Breast epithelium (tissue), 4 donors: ENCODE measurements around the gene ASAP3. TPM values are rescaled to one million over a fixed set of nuclear protein-coding genes. Genes with fewer than 3 reads are reported as not detected.
A peak's percentile ranks its signal among the peaks of the same experiment; 100 is the strongest.

Source experiments
- DNase-seq, 2 donors: peaks; one replicate each; pipeline ENCODE4 v3.0.0-alpha.2; 2019; ENCODE audit warnings: low spot score in 2 of 2
- H3K27ac ChIP-seq, 2 donors: fragments of 200-600 bp; sonication (generic) in 1 of 2; one replicate each; pipeline ENCODE4 v1.5.1; 2016 to 2019; ENCODE audit warnings: mild to moderate bottlenecking in 1 of 2
- H3K27me3 ChIP-seq, 2 donors: fragments of 200-600 bp; sonication (generic) in 1 of 2; one replicate each; pipeline versions ENCODE4 v1.5.1 to v1.6.0; 2017 to 2019; ENCODE audit warnings: control low read depth in 1 of 2, mild to moderate bottlenecking in 1 of 2
- H3K36me3 ChIP-seq: fragments of 200-600 bp; one replicate; pipeline ENCODE4 v1.5.1; 2019
- H3K4me1 ChIP-seq, 2 donors: fragments of 200-600 bp; sonication (generic); one replicate each; pipeline ENCODE4 v1.5.1; 2016 to 2019; ENCODE audit warnings: control low read depth in 1 of 2
- H3K4me3 ChIP-seq, 3 donors: fragments of 200-600 bp; sonication (generic); 1 replicate in 2 of 3; 2 replicates in 1 of 3; pipeline ENCODE4 v1.5.1; 2016 to 2019; ENCODE audit warnings: mild to moderate bottlenecking in 3 of 3, moderate library complexity in 2 of 3
- H3K9me3 ChIP-seq, 2 donors: fragments of 200-600 bp; sonication (generic) in 1 of 2; one replicate each; pipeline ENCODE4 v1.5.1; 2016 to 2019; ENCODE audit warnings: control low read depth in 1 of 2
- POLR2A ChIP-seq: fragments of 450-650 bp; IDR thresholded peaks from one replicate; pipeline ENCODE4 v1.6.1; 2016; ENCODE audit warnings: antibody characterized with exemption, mild to moderate bottlenecking, moderate library complexity
- POLR2AphosphoS5 ChIP-seq, 3 donors: sonication (generic); formaldehyde crosslinking; IDR thresholded peaks; one replicate each; pipeline ENCODE4 v1.6.1; 2017; ENCODE audit warnings: antibody characterized with exemption in 3 of 3
- intact Hi-C: fragments of 100-400 bp; cut with DNase I; formaldehyde crosslinking; loops from one replicate; pipeline ENCODE4 v1.15.1; 2023; ENCODE audit warnings: low total_unique reads
- total RNA-seq, 3 donors: library from RNA; depleted of rRNA; stranded (reverse); fragments of >200 nt; gene quantifications; one replicate each; pipeline ENCODE4 v1.1.0, GENCODE V29; 2016
- TF ChIP-seq, protein P1 (sequence below), 3 donors: fragments of 450-650 bp; IDR thresholded peaks; one replicate each; pipeline ENCODE4 v1.5.1; 2016 to 2017; ENCODE audit warnings: antibody characterized with exemption in 3 of 3, mild to moderate bottlenecking in 3 of 3, moderate library complexity in 3 of 3

The ASAP3 gene
- total RNA-seq, 3 donors from 2014 or later: 47.7 to 61.6 (median 54.9) TPM

DNA sequence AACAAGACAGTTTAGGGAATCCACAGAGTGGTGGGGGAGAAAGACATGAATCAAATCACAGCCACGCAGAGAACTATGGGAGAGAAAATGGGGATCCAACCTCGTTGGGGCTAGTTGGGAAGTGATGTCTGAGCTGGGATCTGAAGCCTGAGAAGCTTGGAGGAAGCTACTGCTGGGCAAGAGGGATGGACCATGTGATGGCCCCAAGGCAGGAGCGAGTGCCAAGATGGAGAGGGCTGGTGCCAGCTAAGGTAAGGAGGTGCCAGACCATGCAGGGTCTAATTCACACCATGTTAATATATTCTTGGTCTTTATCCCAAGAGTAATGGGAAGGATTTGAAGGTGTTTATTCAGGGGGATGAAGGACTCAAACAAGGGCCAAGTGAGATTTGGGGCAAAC is 41.2 kb downstream of the ASAP3 start:
- Histone ChIP-seq H3K36me3 (no peaks in the 10 kb centered on the region), H3K9me3 (no peaks in the 10 kb centered on the region), H3K27me3 (no peaks in the 10 kb centered on the region), H3K27ac (peak overlapping the region; percentile 1 to 54), H3K4me3 (no peak overlapping the region), H3K4me1 (peaks cover 0 to 7% of the 10 kb centered on the region in 2 donors)
- peak in 1 of 2 donors; percentile 70 for DNase-seq
- intact Hi-C loops: no loop called here
- TF ChIP-seq, protein P1, sequence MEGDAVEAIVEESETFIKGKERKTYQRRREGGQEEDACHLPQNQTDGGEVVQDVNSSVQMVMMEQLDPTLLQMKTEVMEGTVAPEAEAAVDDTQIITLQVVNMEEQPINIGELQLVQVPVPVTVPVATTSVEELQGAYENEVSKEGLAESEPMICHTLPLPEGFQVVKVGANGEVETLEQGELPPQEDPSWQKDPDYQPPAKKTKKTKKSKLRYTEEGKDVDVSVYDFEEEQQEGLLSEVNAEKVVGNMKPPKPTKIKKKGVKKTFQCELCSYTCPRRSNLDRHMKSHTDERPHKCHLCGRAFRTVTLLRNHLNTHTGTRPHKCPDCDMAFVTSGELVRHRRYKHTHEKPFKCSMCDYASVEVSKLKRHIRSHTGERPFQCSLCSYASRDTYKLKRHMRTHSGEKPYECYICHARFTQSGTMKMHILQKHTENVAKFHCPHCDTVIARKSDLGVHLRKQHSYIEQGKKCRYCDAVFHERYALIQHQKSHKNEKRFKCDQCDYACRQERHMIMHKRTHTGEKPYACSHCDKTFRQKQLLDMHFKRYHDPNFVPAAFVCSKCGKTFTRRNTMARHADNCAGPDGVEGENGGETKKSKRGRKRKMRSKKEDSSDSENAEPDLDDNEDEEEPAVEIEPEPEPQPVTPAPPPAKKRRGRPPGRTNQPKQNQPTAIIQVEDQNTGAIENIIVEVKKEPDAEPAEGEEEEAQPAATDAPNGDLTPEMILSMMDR (IDR thresholded peaks at IDR 0.05): no peak
- TF ChIP-seq POLR2A: no peak
- TF ChIP-seq POLR2AphosphoS5 (IDR thresholded peaks at IDR 0.05): no peak

DNA sequence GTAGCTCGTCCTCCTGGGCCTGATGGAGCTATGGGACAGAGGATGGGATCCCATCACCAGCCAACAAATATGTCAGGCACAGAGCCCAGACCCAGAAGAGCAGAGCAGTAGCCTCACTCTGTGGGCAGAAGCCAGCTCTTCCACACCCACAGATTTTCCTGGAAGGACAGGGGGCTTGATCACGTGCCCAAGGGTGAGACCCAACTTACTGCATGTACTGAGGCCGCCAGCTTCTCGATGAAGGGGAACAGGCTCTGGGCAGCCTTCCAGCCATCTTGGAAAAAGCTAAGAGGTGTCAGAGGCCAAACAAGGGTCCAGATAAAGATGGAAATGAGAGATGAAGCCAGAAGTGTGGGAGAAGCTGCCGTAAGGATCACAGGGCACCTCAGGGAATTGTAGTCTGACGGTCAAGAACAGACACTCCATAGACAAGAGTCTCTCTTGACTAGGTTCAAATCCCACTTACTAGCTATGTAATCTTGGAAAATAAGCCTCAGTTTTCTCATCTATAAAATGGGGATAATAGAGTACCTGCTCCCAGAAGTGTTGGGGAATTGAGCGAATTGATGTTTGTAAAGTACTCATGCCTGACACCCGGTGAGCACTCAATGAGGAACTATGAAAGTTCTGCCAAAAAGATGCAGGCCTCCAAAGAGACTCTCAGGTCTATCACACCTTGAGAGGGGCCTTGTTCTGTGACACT is 42.4 kb downstream of the ASAP3 start:
- Histone ChIP-seq H3K4me3 (no peak overlapping the region), H3K36me3 (no peaks in the 10 kb centered on the region), H3K9me3 (no peaks in the 10 kb centered on the region), H3K27me3 (no peaks in the 10 kb centered on the region), H3K4me1 (peaks cover 0 to 7% of the 10 kb centered on the region in 2 donors), H3K27ac (peak overlapping the region in 1 of 2 donors; percentile 48)
- intact Hi-C loops: no loop called here
- DNase-seq: no peak
- TF ChIP-seq, protein P1 (IDR thresholded peaks at IDR 0.05): no peak
- TF ChIP-seq POLR2A (no peak), POLR2AphosphoS5 (IDR thresholded peaks at IDR 0.05) (no peak)

DNA sequence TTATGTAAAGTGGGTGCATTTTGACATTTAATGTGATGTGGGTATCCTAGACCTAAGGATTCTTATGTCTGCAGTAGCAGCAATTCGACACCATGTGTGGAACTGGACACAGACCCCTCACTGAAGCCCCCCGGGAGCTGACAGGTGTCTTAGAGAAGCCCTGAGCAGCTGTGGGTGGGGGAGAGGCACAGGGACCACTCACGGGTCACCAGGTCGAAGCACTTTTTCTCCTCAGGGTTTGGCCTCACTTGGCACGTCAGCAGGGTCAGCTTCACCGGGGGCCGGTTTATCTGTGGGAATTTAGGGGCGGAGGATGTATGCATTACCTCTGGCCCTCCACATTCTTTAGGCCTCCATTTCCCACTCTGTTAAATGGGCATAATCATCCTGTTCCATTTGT is 45.4 kb downstream of the ASAP3 start:
- Histone ChIP-seq H3K36me3 (no peaks in the 10 kb centered on the region), H3K27ac (no peak overlapping the region), H3K27me3 (no peaks in the 10 kb centered on the region), H3K4me1 (peaks cover 0 to 7% of the 10 kb centered on the region in 2 donors), H3K9me3 (no peaks in the 10 kb centered on the region), H3K4me3 (no peak overlapping the region)
- intact Hi-C loops: no loop called here
- TF ChIP-seq POLR2AphosphoS5 (IDR thresholded peaks at IDR 0.05) (no peak), POLR2A (no peak)
- TF ChIP-seq, protein P1 (IDR thresholded peaks at IDR 0.05): no peak
- DNase-seq: no peak

DNA sequence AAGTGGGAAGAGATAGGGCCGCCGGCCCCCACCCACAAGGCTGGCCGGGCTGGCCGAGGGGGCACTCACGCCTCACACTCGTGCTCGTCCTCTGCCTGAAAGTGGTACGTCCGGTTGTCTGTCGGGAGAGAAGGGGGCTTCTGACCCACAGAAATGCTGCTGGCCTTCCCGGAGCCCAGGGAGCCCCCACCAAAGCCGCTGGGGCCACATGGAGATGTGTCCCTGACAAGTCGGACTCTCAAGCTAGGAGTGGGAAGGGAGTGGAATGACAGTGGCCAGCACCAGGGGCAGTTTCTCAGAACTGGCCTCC is 46.7 kb downstream of the ASAP3 start:
- intact Hi-C loops: no loop called here
- H3K27me3 ChIP-seq: no peaks in the 10 kb centered on the region
- peaks cover 0 to 3% of the 10 kb centered on the region in 2 donors for H3K4me1 ChIP-seq
- H3K36me3 ChIP-seq: no peaks in the 10 kb centered on the region
- no peaks in the 10 kb centered on the region for H3K9me3 ChIP-seq
- H3K27ac ChIP-seq: no peak overlapping the region
- no peak overlapping the region for H3K4me3 ChIP-seq
- DNase-seq: no peak
- TF ChIP-seq, protein P1 (IDR thresholded peaks at IDR 0.05): no peak
- no peak for TF ChIP-seq POLR2A
- TF ChIP-seq POLR2AphosphoS5 (IDR thresholded peaks at IDR 0.05): no peak

DNA sequence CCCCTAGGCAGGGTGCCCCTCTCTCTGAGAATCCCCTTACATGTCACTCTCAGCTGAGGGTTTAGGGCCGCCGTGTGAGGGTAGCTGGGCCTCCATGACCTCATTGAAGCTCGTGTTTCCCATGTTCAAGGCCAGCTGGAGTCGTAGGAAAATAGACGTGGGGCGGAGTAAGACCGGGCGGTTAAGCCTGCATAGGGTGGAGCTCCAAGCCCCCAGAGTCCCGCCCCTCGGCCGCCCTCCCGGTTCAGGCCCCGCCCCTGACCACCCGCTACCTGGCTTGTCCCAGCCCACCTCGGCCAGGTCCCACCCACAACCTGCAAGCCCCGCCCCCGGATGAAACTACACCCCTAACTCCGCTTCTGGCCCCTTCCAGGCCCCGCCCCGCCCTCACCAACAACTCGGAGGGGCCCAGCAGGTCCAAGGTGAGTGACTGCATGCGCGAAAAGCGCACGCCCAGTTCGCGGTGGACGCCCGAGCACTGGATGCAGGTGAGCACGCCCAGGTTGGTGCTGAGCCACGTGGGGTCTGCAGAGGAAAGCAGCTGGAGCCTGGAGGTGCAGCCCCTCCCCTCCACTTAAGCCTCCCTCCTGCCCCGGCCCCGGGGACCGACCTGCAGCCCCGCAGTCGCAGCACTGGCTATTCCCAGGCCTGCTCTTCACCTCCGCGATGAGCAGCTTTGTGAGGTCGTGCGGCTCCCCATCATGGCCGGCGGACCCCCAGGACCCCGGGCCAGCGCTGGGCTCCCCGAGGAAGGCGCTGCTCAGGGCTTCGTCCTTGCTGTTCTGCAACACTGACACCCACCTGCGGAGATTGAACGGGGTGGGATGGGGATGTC is 47.2 kb downstream of the ASAP3 start:
- Histone ChIP-seq H3K36me3 (no peaks in the 10 kb centered on the region), H3K27ac (no peak overlapping the region), H3K4me3 (no peak overlapping the region), H3K4me1 (no peaks in the 10 kb centered on the region), H3K9me3 (no peaks in the 10 kb centered on the region), H3K27me3 (no peaks in the 10 kb centered on the region)
- TF ChIP-seq POLR2AphosphoS5 (IDR thresholded peaks at IDR 0.05) (no peak), POLR2A (no peak)
- TF ChIP-seq, protein P1 (IDR thresholded peaks at IDR 0.05): no peak
- DNase-seq: no peak
- intact Hi-C loops: no loop called here
